Panc1 (cell line): ENCODE data around the gene THRB. TPM values are rescaled to one million over a fixed set of nuclear protein-coding genes. Genes with fewer than 3 reads are reported as not detected.
"Not testable (repeated sequence)": the region's sequence is repeated elsewhere in the genome, so short reads cannot be mapped to it uniquely, and the experiment has no call there.

ENCODE experiments used
- ATAC-seq: fragments of 200-7000 bp; cut with Tn5 transposase; 2 replicates; pipeline ENCODE4 v1.9.1; 2020; ENCODE audit warnings: mild to moderate bottlenecking, moderate library complexity
- BruUV-seq: library from RNA; stranded (reverse); fragments of 400-500 nt; replicated peaks from 2 replicates; lab custom pipeline; 2021; lab: Mats Ljungman, UMichigan
- CTCF ChIA-PET: fragments of 300-600 bp; sonication (Branson Sonifier 250); formaldehyde crosslinking; loops from one replicate; lab custom pipeline; 2022; ENCODE audit warnings: antibody characterized with exemption; lab: Charles Lee
- POLR2A ChIA-PET: fragments of 300-600 bp; sonication (Branson Sonifier 250); formaldehyde crosslinking; loops from one replicate; lab custom pipeline; 2022; ENCODE audit warnings: antibody characterized with exemption; lab: Charles Lee
- DNase-seq: peaks from one replicate; pipeline ENCODE4 v3.0.0-alpha.2; 2010; ENCODE audit warnings: low read depth, low spot score
- H3K27ac ChIP-seq: 2 replicates; pipeline ENCODE4 v1.5.1; 2011; ENCODE audit warnings: mild to moderate bottlenecking, low read length, inconsistent platforms
- H3K27me3 ChIP-seq: fragments of 200-500 bp; sonication (Bioruptor generic); 2 replicates; pipeline ENCODE4 v1.6.0; 2014; ENCODE audit warnings: low read length, inconsistent platforms; ENCODE audit not compliant: control insufficient read depth, insufficient read depth
- H3K36me3 ChIP-seq: fragments of 200-500 bp; sonication (Bioruptor generic); 2 replicates; pipeline ENCODE4 v1.5.1; 2014; ENCODE audit warnings: inconsistent platforms, mild to moderate bottlenecking, low read length, moderate library complexity; ENCODE audit not compliant: control insufficient read depth, insufficient read depth
- H3K4me1 ChIP-seq: 2 replicates; pipeline ENCODE4 v1.5.1; 2011; ENCODE audit warnings: inconsistent platforms, mild to moderate bottlenecking, low read length, moderate library complexity; ENCODE audit not compliant: control insufficient read depth, insufficient read depth
- H3K4me3 ChIP-seq, 2 experiments: 2 replicates each; pipeline ENCODE4 v1.5.1; 2011 to 2012; ENCODE audit warnings: low read depth in 2 of 2, low read length in 2 of 2, mild to moderate bottlenecking in 2 of 2, inconsistent platforms in 1 of 2, moderate library complexity in 1 of 2
- H3K9me3 ChIP-seq: fragments of 200-500 bp; sonication (Bioruptor generic); 2 replicates; pipeline ENCODE4 v1.5.1; 2014; ENCODE audit warnings: low read depth, mild to moderate bottlenecking, inconsistent platforms, low read length, moderate library complexity; ENCODE audit not compliant: control insufficient read depth, insufficient read depth
- CTCF ChIP-seq: fragments of 450-650 bp; IDR thresholded peaks from 2 replicates; pipeline ENCODE4 v1.5.1; 2017; ENCODE audit warnings: mild to moderate bottlenecking
- POLR2AphosphoS5 ChIP-seq: IDR thresholded peaks from 2 replicates; pipeline ENCODE4 v1.6.1; 2012; ENCODE audit warnings: mild to moderate bottlenecking, low read depth, low read length, moderate library complexity
- SIN3A ChIP-seq: IDR thresholded peaks from 2 replicates; pipeline ENCODE4 v1.6.1; 2012; ENCODE audit warnings: low read depth, mild to moderate bottlenecking, low read length, moderate library complexity, borderline replicate concordance; ENCODE audit not compliant: insufficient read depth
- TCF7L2 ChIP-seq: IDR thresholded peaks from 2 replicates; pipeline ENCODE4 v1.6.1; 2011; ENCODE audit warnings: mild to moderate bottlenecking, low read depth, low read length, inconsistent platforms
- in situ Hi-C: cut with HindIII; loops from 2 replicates; pipeline ENCODE4 v1.10.0; 2016; ENCODE audit warnings: low sequenced_read_pairs, low pct_unique_long_range_greater_than_20kb
- intact Hi-C: fragments of 100-400 bp; cut with micrococcal nuclease; formaldehyde crosslinking; loops from one replicate; pipeline ENCODE4 v1.10.0; 2022; ENCODE audit not compliant: unreplicated experiment
- total RNA-seq: library from RNA; stranded (reverse); gene quantifications from one replicate; pipeline ENCODE4 v1.2.1, GENCODE V29; 2021; ENCODE audit not compliant: unreplicated experiment
- TF ChIP-seq, protein P1 (sequence below), 2 experiments: IDR thresholded peaks; 2 replicates each; pipeline ENCODE4 v1.6.1; 2011 to 2012; ENCODE audit warnings: low read depth in 2 of 2, control low read depth in 1 of 2, low read length in 1 of 2, mild to moderate bottlenecking in 1 of 2, moderate library complexity in 1 of 2; ENCODE audit not compliant: insufficient read depth in 1 of 2

The THRB gene
- total RNA-seq, 1 experiment from 2014 or later = 3.9 TPM

GRCh38 chr3:24428481-24428880, 66.2 kb downstream of the THRB start:
- no peak for ATAC-seq
- CTCF ChIA-PET = no interaction called here
- POLR2A ChIA-PET = no interaction called here

GRCh38 chr3:24426896-24427295, 67.8 kb downstream of the THRB start:
- H3K4me3 ChIP-seq = no peak overlapping the region
- in situ Hi-C loops (no loop called here), intact Hi-C loops (no loop called here)
- TF ChIP-seq SIN3A (no peak), CTCF (no peak), TCF7L2 (no peak), POLR2AphosphoS5 (no peak)
- TF ChIP-seq, protein P1, sequence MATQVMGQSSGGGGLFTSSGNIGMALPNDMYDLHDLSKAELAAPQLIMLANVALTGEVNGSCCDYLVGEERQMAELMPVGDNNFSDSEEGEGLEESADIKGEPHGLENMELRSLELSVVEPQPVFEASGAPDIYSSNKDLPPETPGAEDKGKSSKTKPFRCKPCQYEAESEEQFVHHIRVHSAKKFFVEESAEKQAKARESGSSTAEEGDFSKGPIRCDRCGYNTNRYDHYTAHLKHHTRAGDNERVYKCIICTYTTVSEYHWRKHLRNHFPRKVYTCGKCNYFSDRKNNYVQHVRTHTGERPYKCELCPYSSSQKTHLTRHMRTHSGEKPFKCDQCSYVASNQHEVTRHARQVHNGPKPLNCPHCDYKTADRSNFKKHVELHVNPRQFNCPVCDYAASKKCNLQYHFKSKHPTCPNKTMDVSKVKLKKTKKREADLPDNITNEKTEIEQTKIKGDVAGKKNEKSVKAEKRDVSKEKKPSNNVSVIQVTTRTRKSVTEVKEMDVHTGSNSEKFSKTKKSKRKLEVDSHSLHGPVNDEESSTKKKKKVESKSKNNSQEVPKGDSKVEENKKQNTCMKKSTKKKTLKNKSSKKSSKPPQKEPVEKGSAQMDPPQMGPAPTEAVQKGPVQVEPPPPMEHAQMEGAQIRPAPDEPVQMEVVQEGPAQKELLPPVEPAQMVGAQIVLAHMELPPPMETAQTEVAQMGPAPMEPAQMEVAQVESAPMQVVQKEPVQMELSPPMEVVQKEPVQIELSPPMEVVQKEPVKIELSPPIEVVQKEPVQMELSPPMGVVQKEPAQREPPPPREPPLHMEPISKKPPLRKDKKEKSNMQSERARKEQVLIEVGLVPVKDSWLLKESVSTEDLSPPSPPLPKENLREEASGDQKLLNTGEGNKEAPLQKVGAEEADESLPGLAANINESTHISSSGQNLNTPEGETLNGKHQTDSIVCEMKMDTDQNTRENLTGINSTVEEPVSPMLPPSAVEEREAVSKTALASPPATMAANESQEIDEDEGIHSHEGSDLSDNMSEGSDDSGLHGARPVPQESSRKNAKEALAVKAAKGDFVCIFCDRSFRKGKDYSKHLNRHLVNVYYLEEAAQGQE (IDR thresholded peaks at IDR 0.05; ENCODE audit: insufficient read depth in 1 of 2, low read depth in 2 of 2, low read length in 1 of 2) = no peak
- POLR2A ChIA-PET = interaction anchor here (0.6 kb wide), 1 partner anchor 57 kb away, joined by 3 read pairs; no protein-coding TSS in a partner anchor
- ATAC-seq (no peak), DNase-seq (no peak)
- no peaks in the 10 kb centered on the region for H3K4me1 ChIP-seq
- BruUV-seq = no TSS peak
- CTCF ChIA-PET = no interaction called here
- H3K27ac ChIP-seq = no peak overlapping the region
- H3K27me3 ChIP-seq = no peaks in the 10 kb centered on the region
- H3K9me3 ChIP-seq = no peaks in the 10 kb centered on the region
- no peaks in the 10 kb centered on the region for H3K36me3 ChIP-seq

More at GRCh38 chr3:24428481-24428880, 66.2 kb downstream of the THRB start:
- no peak overlapping the region for H3K4me3 ChIP-seq
- no peak for DNase-seq
- no peaks in the 10 kb centered on the region for H3K4me1 ChIP-seq
- no peaks in the 10 kb centered on the region for H3K27me3 ChIP-seq
- TF ChIP-seq POLR2AphosphoS5 (no peak), CTCF (no peak), TCF7L2 (no peak), SIN3A (no peak)
- TF ChIP-seq, protein P1 (IDR thresholded peaks at IDR 0.05; ENCODE audit: insufficient read depth in 1 of 2, low read depth in 2 of 2, low read length in 1 of 2) = no peak
- BruUV-seq = no TSS peak
- H3K36me3 ChIP-seq = no peaks in the 10 kb centered on the region
- H3K27ac ChIP-seq = no peak overlapping the region
- no peaks in the 10 kb centered on the region for H3K9me3 ChIP-seq
- in situ Hi-C loops = no loop called here
- intact Hi-C loops = no loop called here

- H3K4me3 ChIP-seq, in situ Hi-C loops, H3K4me1 ChIP-seq, H3K27me3 ChIP-seq, BruUV-seq, intact Hi-C loops, POLR2A ChIA-PET, H3K36me3 ChIP-seq, CTCF ChIA-PET, H3K27ac ChIP-seq, H3K9me3 ChIP-seq, DNase-seq, ATAC-seq: not testable (repeated sequence)
Observed at GRCh38 chr3:24420829-24421228, 73.8 kb downstream of the THRB start.
